C4-2B (cell line): ENCODE results near the gene PLAU.

Experiments
- CTCF ChIP-seq: fragments of 450-650 bp; conservative IDR thresholded peaks from 2 replicates; pipeline ENCODE4 v1.5.1; 2017; ENCODE audit warnings: mild to moderate bottlenecking
- ZFX ChIP-seq: fragments of 450-650 bp; IDR thresholded peaks from 2 replicates; pipeline ENCODE4 v1.6.1; 2017

GRCh38 chr10:73917566-73918305 is 6.8 kb downstream of the PLAU start:
- TF ChIP-seq CTCF = no peak
- no peak for TF ChIP-seq ZFX
